ENCODE results near the gene INPP5A.
"Not testable (repeated sequence)": the region's sequence is repeated elsewhere in the genome, so short reads cannot be mapped to it uniquely, and the experiment has no call there.

The INPP5A gene, protein sequence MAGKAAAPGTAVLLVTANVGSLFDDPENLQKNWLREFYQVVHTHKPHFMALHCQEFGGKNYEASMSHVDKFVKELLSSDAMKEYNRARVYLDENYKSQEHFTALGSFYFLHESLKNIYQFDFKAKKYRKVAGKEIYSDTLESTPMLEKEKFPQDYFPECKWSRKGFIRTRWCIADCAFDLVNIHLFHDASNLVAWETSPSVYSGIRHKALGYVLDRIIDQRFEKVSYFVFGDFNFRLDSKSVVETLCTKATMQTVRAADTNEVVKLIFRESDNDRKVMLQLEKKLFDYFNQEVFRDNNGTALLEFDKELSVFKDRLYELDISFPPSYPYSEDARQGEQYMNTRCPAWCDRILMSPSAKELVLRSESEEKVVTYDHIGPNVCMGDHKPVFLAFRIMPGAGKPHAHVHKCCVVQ

DNA sequence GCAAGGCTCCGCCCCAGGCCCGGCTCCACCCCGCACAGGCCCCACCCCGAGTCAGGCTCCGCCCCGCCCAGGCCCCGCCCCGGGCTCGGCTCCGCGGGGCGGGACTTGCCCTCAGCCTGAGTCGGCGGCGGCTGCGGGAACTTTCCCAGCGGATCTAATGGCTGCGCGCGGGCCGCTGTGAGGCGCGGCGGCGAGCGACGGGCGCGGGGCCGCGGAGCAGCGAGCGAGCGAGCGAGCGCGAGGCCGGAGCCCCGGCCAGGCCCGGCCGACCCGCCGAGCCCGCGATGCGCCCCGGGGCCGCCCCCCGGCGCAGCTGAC lies at the start of gene INPP5A:
TSS of gene INPP5A (plus strand) at position 104 of the 318 bp plus-strand sequence. CDS start 310 bp downstream, outside the sequence.
- DNase-seq (ENCODE audit: low spot score) = no peak

DNA sequence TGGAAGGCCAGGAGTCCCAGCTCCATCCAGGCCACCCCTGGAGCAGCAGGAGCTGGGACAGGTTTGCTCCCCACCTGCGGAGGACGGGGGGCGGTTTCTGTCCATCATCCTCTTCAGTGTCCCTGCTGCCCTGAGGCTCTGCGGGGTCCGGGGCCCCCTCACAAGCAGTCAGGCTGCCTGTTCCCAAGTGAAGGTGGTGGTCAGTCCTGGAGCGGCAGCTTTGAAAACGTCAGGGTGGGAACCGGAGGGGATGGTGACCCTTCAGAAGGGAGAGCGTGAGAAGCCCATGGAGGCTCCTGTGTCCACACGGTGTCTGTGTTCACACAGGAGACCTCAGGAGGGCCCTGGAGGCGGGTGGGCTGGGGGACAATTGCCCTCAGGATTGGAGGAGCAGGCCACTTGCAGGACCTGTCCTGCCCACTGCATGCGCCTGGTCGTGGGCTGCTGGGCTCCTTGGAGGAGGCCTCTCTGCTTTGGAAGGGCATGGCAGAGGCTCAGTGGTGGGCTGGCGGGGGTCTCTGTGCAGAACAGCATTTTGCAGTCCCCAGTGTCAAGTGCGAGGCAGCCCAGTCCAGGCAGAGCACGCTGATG lies 49.3 kb upstream of the INPP5A start:
- no peak for DNase-seq (ENCODE audit: low spot score)

DNA sequence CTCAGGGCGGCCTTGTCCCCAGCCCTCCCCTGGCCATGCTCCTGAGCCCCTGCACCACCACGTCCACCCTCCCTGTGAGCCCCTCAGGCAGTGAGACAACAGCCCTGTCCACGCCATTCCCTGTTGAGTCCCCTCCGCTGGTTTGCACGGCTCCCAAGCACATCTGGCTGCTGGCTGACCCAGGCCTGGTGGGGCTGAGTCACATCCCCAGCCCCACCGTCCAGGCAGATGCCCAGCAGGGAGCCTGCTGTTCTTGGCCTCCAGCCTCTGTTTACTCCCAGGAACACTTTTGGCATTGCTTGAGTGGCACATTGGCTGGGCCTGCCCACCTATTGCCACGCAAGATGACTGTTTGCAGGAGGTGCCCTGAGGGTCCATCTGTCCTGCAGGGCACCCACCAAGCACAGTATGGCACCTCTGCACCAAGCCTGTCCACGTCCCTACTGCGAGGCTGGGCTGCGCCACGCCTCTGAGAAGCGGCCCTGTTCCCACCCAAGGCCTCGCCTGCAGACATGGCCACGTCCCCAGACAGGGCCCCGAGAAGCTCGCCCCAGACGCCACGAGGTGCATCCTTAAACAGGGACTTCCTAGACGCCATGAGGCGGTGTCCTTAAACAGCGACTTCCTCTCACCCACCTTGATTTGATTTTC lies 48.4 kb upstream of the INPP5A start:
- DNase-seq (ENCODE audit: low spot score) = no peak

DNA sequence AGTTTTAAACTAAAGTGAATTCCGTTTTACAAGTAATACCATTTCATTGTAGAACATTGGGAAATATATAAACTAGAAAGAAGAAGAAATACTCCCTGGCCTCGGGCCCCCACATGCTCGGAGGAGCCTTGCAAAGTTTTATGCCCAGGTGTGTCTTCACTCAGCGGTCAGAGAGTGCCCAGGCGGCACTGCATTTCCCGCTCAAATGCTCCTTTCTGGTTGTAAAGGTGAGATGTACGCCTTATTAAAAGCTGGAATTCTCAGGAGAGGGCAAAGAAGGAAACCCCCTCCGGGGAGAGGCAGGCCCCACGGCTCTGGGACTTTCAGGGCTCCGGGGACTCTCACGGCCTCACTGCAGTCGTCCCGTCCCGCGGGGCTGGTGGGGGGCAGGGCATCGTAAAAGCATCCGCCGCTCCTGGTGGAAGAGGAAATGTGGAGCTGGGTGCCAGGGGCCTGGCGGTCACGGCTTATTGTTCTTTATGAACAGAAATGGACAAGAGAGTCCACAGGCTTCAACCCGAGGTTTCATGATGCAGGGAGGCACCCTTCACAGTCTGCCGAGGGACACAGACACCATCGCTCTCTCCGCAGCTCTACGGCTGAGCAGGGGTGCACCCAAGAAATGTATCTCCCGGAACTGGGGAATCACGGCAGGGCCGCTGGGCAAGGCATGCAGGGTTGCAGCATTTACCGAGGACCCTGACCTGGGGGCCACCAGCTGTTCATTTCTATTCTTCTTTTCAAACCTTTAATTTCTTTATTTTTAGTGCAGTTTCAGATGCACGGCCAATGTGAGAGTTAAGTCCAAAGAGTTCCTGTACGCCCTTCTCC lies 47.7 kb upstream of the INPP5A start:
- no peak for DNase-seq (ENCODE audit: low spot score)

DNA sequence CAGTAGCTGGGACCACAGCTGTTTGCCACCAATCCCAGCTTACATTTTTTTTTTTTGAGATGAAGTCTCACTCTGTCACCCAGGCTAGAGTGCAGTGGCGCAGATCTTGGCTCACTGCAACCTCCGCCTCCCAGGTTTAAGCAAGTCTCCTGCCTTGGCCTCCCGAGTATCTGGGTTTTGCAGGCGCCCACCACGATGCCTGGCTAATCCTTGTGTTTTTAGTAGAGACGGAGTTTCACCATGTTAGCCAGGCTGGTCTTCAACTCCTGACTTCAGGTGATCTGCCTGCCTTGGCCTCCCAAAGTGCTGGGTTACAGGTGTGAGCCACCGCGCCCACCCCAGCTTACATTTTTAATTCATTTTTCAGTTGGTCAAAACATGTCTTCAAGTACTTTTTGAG lies 46.1 kb upstream of the INPP5A start:
- DNase-seq (ENCODE audit: low spot score) = not testable (repeated sequence)

DNA sequence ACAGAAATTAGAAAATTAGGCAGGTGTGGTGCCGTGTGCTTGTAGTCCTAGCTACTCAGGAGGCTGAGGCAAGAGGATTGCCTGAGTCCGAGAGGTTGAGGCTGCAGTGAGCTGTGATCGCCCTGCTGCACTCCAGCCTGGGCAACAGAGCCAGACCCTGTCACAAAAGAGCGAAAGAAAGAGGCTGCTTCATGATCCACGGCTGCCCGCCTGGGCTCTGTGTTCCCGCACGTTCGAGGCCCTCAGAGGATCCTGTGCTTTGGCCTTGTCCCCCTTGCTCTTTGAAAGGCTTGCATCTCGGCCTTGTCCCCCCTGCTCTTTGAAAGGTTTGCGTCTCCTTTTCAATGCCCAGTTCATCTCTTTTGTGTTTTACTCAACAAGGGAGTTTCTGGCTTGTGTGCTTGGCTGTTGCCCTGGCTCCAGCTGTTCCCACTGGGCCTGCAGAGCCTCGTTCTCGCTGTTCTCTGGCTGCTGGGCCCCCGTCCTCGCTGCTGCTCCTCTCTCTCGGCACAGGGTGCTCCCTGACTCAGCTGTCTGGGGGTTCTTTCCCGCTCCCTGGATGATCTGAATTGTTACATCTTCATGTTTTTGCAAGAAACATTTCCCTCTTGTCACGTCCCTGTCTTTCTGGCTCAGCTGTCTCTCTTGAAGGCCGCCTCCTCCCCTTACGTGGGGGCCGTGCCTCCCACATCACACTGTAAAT lies 45.1 kb upstream of the INPP5A start:
- no peak for DNase-seq (ENCODE audit: low spot score)

DNA sequence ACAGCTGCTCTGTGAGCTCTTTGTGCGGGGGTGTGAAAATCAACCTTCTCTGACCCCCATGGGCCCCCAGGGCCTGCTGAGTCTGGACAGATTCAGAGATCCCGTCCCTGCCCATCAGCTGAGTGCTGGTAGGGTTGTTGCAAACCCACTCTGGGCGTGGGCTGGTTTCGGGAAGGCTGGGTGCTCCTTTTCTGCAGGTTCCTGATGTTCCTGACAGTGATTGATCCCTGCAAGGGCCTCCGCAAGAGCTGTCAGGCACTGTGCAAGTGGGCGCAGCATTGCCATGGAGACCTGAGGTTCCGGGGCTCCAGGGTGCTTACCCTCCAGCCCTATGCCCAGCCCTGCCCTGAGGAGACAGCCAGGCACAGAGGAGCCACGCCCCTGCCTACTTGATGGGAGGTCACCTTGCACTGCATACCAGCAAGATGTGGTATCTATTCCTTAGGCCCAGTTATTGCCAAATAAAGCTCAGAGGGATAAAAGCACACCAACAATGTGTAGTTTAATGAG lies 44.3 kb upstream of the INPP5A start:
- DNase-seq (ENCODE audit: low spot score) = no peak

DNA sequence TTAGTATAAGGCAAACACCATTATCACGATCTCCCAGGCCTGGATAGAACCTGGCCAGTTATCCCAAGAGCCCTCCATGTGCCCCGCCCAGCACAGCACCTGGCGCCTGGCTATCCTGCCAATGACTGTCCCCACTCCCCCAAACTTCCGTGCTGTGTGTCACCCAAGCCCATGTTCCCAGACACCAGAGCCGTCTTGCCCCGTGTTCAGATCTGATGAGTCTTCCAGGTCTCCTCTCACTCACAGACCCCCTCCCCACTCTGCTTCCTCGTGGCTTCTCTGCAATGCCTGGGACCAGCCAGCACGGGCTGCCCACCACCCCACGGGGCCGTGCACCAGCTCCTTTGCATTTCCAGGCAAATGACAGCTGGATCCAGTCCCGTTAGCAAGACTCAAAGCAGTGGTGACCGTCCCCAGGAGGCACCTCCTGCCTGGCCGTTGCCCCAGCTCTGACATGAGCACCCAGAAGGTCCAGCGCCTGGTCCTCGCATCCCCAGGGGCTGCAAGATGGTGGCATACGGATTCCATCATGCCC lies 43.8 kb upstream of the INPP5A start:
- DNase-seq (ENCODE audit: low spot score) = no peak

DNA sequence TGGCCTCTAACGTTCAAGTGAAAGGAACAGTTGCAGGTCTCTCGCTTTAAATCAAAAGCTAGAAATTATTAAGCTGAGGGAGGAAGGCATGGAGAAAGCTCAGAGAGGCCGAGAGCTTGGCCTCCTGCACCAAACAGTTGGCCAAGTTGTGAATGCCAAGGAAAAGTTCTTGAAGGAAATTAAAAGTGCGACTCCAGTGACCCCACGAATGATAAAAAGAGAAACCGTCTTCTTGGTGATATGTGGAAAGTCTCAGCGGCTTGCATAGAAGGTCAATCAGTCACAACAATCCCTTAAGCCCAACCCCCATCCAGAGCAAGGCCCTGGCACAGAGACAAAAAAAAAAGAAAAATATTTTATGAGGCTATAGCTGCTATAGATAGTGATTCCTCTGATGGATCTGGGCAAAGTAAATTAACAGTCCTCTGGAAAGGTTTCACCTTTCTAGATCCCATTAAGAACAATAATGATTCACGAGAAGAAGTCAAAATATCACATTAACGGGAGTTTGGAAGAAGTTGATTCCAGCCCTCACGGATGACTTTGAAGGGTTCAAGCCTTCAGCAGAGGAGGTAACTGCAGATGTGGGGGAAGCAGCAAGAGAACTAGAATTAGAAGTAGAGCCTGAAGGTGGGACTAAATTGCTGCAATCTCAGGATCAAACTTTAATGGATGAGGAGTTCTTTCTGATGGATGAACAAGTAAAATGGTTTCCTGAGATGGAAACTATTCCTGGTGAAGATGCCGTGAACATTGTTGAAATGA lies 42.5 kb upstream of the INPP5A start:
- DNase-seq (ENCODE audit: low spot score) = no peak

DNA sequence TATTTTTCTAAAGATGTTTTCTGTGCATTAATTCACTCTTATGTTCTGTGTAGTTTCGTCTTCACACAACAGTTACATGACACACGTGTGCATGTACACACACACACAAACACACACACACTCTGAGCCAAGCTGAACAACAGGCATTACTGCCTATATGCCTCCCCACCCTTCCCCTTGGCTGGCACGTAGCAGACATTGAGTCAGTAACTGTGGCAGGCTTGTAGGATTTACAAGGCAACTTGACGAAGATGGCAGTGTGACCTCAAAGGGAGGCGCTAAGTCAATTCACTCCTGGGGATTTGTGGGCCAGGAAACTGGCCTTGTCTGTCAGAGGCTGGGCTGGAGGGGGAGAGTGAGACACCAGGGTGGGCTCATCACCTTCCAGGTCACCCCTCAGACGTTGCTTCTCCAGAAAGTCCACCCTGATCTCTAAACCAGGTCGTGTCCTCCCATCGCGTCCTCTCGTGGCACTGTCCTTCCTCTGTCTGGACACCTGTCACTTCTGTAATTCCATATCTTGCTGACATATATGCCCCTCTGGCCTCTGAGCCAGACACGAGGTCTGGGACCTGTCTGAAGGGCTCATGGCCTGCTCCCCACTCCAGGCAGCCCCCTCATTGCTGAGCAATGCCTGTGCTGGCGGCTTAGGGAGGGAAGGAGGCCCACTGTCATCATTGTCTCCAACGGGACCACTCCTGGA lies 41.1 kb upstream of the INPP5A start:
- no peak for DNase-seq (ENCODE audit: low spot score)

DNA sequence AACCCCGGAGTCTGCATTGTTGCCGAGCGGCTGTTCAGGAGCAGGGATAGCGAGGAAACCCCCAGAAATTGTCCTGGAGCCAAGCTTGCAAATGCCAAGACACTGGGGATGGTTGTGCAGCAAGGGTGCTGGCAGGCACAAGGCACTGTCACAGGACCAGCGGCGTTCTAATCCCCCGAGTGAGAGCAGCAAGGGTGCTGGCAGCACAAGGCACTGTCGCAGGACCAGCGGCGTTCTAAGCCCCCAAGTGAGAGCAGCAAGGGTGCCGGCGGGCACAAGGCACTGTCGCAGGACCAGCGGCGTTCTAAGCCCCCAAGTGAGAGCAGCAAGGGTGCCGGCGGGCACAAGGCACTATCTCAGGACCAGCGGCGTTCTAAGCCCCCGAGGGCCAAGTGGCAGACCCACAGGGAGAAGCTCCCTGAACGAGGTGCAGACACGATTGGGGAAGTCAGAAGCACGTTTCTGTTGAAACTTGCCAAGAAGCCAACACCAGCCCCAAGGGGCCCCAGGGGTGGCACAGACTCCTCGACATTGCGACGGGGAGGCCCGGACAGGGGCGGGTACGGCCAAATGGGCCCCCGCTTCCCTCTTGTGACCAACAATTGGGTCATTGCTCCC lies 40.4 kb upstream of the INPP5A start:
- DNase-seq (ENCODE audit: low spot score) = no peak

DNA sequence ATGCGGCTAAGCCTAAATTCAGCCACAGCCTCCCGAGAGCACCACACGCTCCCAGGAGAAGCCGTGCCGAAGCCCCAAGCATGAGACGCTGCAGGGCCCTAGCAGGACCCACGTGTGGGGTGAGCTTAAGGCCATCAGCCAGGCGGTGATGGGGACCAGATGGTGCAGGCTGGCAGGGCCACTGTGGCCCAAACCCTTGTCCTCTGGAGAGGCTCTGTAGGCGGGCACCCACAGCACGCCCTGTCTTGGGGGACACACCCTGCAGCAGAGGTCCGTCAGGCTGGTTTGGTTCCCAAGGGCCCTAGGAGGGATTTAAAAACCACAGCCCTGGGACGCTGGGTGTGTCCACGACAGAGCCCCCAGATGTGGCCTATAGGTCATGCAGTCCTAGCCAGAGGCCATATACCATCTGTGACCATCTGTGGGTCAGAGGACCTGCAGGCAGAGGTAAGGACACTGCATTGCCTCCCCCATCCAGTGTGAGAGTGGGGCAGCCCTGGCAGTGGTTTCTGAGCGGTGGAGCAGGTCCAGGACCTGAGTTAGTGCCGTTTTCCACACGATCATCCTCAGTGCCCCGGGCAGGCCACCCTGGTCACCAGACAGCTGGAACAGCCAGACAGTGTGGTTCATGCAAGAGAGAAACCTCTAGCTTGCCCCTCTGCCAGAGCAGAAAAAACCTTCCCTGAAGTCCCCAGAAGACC lies 39.6 kb upstream of the INPP5A start:
- DNase-seq (ENCODE audit: low spot score) = no peak

DNA sequence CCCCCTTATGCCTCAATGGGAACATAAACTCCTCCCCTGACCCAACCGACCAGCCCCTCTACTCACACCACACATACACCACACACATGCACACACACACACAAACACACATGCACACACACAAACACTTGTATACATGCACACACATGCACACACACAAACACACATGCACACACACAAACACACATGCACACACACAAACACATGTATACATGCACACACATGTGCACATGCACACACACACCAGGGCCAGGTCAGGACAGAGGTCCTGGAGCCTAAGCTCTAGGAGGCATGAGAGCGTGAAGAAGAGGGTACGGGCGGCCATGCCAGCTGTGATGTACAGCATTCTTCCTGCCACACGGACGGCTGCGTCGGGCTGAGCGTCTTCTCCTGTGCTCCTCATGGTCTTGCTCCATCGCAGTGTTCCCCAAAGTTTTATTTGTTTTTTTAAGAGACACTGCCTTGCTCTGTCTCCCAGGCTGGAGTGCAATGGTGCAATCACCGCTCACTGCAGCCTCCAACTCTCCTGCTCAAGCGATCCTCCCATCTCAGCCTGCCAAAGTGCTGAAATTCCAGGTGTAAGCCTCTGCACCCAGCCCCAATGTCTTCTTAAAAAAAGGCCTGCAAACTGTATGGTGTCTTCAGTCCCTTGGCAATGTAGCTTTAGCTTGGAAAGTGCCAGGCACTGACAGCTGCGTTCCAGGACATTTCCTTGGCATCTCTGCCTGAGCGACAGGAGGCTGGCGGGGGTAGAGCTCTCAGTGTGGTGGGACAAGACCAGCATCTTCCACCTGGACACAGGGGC lies 38.8 kb upstream of the INPP5A start:
- DNase-seq (ENCODE audit: low spot score) = no peak

DNA sequence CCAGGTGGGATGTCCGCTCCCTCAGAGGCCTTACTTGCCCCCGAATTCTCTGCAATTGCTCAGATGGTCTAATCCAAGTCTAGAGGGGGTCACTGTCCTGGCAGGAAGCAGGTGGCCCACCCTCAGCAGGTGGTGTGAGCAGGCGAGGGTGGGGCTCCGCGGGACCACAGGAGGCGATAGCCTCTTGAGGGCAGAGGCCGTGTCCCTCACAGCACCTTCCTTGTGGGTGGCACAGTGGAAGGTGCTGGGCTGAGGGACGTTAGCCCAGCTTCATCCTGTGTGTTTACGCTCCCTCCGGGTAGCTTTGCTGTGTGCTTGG lies 38.3 kb upstream of the INPP5A start:
- no peak for DNase-seq (ENCODE audit: low spot score)

DNA sequence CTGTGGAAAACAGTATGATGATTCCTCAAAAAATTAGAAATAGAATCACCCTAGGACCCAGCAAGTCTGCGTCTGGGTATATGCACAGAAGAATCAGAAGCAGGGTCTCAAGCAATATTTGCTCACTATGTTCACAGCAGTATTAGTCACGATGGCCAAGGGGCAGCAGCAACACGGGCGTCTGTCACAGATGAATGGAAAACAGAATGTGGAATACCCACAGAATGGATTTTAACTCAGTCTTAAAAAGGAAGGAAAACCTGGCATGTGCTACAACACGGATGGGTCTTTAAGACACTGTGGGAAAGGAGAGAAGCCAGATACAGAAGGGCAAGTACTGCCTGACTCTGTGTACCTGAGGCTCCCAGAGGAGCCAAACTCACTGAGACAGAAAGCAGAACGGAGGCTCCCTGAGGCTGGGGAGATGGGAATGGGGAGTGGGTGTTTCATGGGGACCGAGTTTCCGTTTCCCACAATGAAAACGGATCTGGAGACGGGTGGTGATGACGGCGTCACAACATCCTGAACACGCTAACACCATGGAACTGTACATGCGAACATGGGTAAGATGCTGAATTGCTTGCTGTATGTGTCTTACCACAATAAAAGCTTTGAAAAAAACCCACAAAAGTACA lies 36.7 kb upstream of the INPP5A start:
- no peak for DNase-seq (ENCODE audit: low spot score)

DNA sequence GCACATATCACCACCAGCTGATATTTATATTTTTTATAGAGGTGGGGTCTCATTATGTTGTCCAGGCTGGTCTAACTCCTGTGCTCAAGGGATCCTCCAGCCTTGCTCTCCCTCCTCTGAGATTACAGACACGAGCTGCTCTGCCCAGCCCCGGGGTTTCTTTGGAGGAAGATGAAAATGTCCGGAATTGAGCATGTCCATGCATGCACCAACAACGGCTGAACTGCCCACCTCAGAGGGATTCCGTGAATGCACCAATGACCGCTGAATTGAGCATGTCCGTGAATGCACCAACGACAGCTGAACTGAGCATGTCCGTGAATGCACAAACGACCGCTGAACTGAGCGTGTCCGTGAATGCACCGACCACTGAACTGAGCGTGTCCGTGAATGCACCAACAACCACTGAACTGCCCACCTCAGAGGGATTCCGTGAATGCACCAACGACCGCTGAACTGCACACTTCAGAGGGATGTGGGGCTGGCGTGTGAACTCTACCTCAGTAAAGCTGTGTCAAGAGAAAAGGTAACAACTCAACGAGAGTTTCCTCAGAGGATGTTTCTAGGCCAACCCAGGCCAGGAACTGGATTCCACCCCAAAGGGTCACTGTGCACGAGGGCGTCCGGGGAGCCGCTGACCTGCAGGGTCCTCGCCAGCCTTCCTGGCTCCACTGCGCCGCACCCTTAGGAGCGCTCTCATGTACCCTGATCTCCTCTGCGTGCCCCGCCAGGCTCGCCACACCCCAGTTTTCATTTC lies 34.9 kb upstream of the INPP5A start:
- DNase-seq (ENCODE audit: low spot score) = no peak

Data from COLO829 (cell line).